Esophagus muscularis mucosa (tissue), 4 donors: ENCODE data around the gene NTRK2. TPM values are rescaled to one million over a fixed set of nuclear protein-coding genes. Genes with fewer than 3 reads are reported as not detected.

ENCODE experiments used
- DNase-seq: peaks from one replicate; pipeline ENCODE4 v3.0.0-alpha.2; 2017; ENCODE audit errors: extremely low spot score
- H3K27ac ChIP-seq, 4 donors: fragments of 200-600 bp; sonication (generic); replicated peaks in 1 of 4; 1 replicate in 3 of 4; 2 replicates in 1 of 4; pipeline ENCODE4 v1.5.1; 2016 to 2019; ENCODE audit warnings: mild to moderate bottlenecking in 1 of 4
- H3K27me3 ChIP-seq, 4 donors: fragments of 200-600 bp; sonication (generic); one replicate each; pipeline versions ENCODE4 v1.5.1 to v1.6.0; 2016 to 2019
- H3K36me3 ChIP-seq, 4 donors: fragments of 200-600 bp; sonication (generic); one replicate each; pipeline ENCODE4 v1.5.1; 2016 to 2019
- H3K4me1 ChIP-seq, 4 donors: fragments of 200-600 bp; sonication (generic); one replicate each; pipeline ENCODE4 v1.5.1; 2016 to 2019
- H3K4me3 ChIP-seq, 4 donors: fragments of 200-600 bp; sonication (generic); 1 replicate in 2 of 4; 2 replicates in 2 of 4; pipeline ENCODE4 v1.5.1; 2016 to 2019; ENCODE audit warnings: mild to moderate bottlenecking in 4 of 4, moderate library complexity in 1 of 4
- H3K9me3 ChIP-seq, 4 donors: fragments of 200-600 bp; sonication (generic); 1 replicate in 3 of 4; 2 replicates in 1 of 4; pipeline ENCODE4 v1.5.1; 2016 to 2019
- CTCF ChIP-seq, 3 experiments: fragments of 200-600 bp in 2 of 3; fragments of 450-650 bp in 1 of 3; sonication (generic) in 2 of 3; IDR thresholded peaks; one replicate each; pipeline ENCODE4 v1.5.1; 2017 to 2019; ENCODE audit warnings: antibody characterized with exemption in 3 of 3, mild to moderate bottlenecking in 2 of 3, moderate library complexity in 1 of 3
- EP300 ChIP-seq: sonication (generic); formaldehyde crosslinking; IDR thresholded peaks from one replicate; pipeline ENCODE4 v1.6.1; 2017; ENCODE audit warnings: antibody characterized with exemption
- POLR2A ChIP-seq: fragments of 450-650 bp; IDR thresholded peaks from one replicate; pipeline ENCODE4 v1.6.1; 2017; ENCODE audit warnings: antibody characterized with exemption, moderate library complexity, mild to moderate bottlenecking, low read depth
- POLR2AphosphoS5 ChIP-seq, 2 donors: sonication (generic); formaldehyde crosslinking; IDR thresholded peaks; one replicate each; pipeline ENCODE4 v1.6.1; 2017; ENCODE audit warnings: antibody characterized with exemption in 2 of 2
- WGBS: methylation state at CpG from one replicate; pipeline ENCODE4 v1.1.5; 2018; 5-methylcytosine and 5-hydroxymethylcytosine counted together
- intact Hi-C: fragments of 100-400 bp; cut with DNase I; formaldehyde crosslinking; loops from one replicate; pipeline ENCODE4 v1.15.1; 2023
- total RNA-seq, 4 donors: library from RNA; depleted of rRNA; stranded (reverse); fragments of >200 nt; gene quantifications; one replicate each; pipeline versions ENCODE4 v1.1.0 to v1.2.1, GENCODE V29; 2016

NTRK2 gene
- total RNA-seq, 4 donors from 2014 or later, result 1.2 to 6.3 (median 5.5) TPM

- WGBS, result 75% methylated on average over 1 of the region's 1 CpG
- no peaks in the 10 kb centered on the region for H3K36me3 ChIP-seq
- TF ChIP-seq CTCF (IDR thresholded peaks at IDR 0.05) (no peak), POLR2AphosphoS5 (IDR thresholded peaks at IDR 0.05) (no peak), POLR2A (no peak), EP300 (no peak)
- peaks cover 0 to 11% (median 6%) of the 10 kb centered on the region in 4 donors for H3K9me3 ChIP-seq
- DNase-seq, result no peak
- H3K4me3 ChIP-seq, result no peak overlapping the region
- no peaks in the 10 kb centered on the region for H3K4me1 ChIP-seq
- H3K27ac ChIP-seq, result no peak overlapping the region
- no peaks in the 10 kb centered on the region for H3K27me3 ChIP-seq
- intact Hi-C loops, result no loop called here
Observed at GRCh38 chr9:84636436-84636835, 33.1 kb upstream of the NTRK2 start.

GRCh38 chr9:84642553-84643141, 26.9 kb upstream of the NTRK2 start:
- WGBS, result 88% methylated on average over 4 of the region's 4 CpGs

DNA sequence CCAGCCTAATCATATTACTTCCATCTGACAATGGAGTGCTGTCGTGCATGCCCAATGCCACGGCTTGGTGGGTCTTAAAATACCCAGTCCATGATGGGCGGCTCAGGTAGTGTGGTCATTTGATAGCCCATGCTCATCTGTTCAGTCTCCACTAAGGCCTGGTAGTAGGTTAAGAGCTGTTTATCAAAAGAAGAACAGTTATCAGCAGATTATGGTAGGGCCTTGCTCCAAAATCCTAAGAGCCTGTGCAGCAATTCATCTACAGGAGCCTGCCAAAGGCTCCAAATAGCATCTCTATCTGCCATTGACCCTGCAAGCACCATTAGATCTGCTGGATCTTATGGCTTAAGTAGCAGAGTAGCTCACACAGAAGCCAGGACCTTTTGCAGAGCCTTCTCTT, 21.8 kb upstream of the NTRK2 start:
- Histone ChIP-seq H3K36me3 (no peaks in the 10 kb centered on the region), H3K27ac (no peak overlapping the region), H3K4me1 (no peaks in the 10 kb centered on the region), H3K9me3 (no peaks in the 10 kb centered on the region), H3K4me3 (no peak overlapping the region), H3K27me3 (no peaks in the 10 kb centered on the region)
- TF ChIP-seq EP300, result no peak
- no peak for TF ChIP-seq CTCF (IDR thresholded peaks at IDR 0.05)
- TF ChIP-seq POLR2A, result no peak
- TF ChIP-seq POLR2AphosphoS5 (IDR thresholded peaks at IDR 0.05), result no peak
- intact Hi-C loops, result no loop called here
- DNase-seq, result no peak
- WGBS, result 93% methylated on average over 2 of the region's 3 CpGs

More at GRCh38 chr9:84642553-84643141, 26.9 kb upstream of the NTRK2 start:
- Histone ChIP-seq H3K27ac (no peak overlapping the region), H3K27me3 (no peaks in the 10 kb centered on the region), H3K36me3 (no peaks in the 10 kb centered on the region), H3K9me3 (peaks cover 0 to 11% (median 6%) of the 10 kb centered on the region in 4 donors), H3K4me3 (no peak overlapping the region), H3K4me1 (no peaks in the 10 kb centered on the region)
- intact Hi-C loops, result no loop called here
- TF ChIP-seq CTCF (IDR thresholded peaks at IDR 0.05) (no peak), EP300 (no peak), POLR2AphosphoS5 (IDR thresholded peaks at IDR 0.05) (no peak), POLR2A (no peak)
- no peak for DNase-seq

DNA sequence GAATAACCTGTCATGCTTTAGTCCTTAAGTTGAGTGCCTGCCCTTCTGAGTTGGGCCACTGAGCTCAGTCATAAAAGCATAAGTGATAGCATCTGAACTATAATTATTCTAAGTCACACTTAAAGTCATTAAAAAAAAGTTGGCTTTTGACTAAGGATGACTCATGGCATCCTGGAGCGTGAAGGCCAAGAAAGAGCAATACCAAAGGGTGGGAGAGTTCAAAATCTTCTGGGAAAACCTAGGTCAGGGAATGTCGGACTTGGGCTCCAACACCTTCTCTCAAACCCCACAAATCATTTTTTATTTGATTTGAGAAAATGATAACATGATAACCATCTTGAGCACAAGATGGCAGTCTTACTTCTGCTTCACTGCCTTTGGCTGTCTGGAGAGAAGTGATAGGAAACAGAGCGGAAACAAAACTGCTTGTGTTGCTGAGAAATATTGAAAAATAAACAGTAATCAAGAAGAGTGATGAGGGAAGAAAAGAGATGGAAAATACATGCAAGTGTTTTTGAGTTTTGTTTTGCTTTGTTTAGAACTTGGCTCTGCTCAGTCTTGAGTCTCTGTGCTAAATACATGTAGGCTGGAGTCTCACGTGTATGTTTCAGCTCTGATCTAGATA, 16.9 kb upstream of the NTRK2 start:
- Histone ChIP-seq H3K27ac (no peak overlapping the region), H3K27me3 (no peaks in the 10 kb centered on the region), H3K4me1 (peaks cover 0 to 3% (median 0%) of the 10 kb centered on the region in 4 donors), H3K4me3 (no peak overlapping the region), H3K9me3 (no peaks in the 10 kb centered on the region), H3K36me3 (no peaks in the 10 kb centered on the region)
- intact Hi-C loops, result no loop called here
- DNase-seq, result no peak
- WGBS, result 45% methylated on average over 4 of the region's 4 CpGs
- no peak for TF ChIP-seq POLR2A
- no peak for TF ChIP-seq POLR2AphosphoS5 (IDR thresholded peaks at IDR 0.05)

DNA sequence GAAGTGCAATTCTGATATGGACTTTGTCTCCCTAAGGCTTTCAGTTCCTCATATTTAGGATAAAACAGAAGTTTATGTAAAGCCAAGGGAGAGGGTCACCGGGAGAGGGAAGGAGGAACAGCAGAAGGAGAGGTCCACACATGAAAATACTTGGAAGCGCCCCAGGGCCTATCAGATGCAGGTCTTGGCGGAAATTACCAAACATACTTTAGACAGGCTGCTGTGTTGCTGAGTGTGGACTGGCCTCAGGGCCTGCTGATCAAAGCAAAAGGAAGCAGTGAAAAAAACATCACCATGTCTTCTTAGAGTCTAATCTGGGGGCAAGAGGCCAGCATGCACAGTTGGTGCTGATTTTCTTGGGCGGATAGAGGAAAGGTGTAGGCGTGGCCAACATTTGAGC, 14.1 kb upstream of the NTRK2 start:
- no peaks in the 10 kb centered on the region for H3K27me3 ChIP-seq

More for the DNA sequence above, 14.1 kb upstream of the NTRK2 start:
- Histone ChIP-seq H3K36me3 (no peaks in the 10 kb centered on the region), H3K4me1 (peaks cover 0 to 3% (median 0%) of the 10 kb centered on the region in 4 donors), H3K4me3 (no peak overlapping the region), H3K9me3 (no peaks in the 10 kb centered on the region), H3K27ac (no peak overlapping the region)
- DNase-seq, result no peak
- WGBS, result 83% methylated on average over 5 of the region's 5 CpGs
- TF ChIP-seq EP300, result no peak
- TF ChIP-seq CTCF (IDR thresholded peaks at IDR 0.05), result no peak
- intact Hi-C loops, result no loop called here
